BLaER1 (cell line): ENCODE data around the gene MYT1.
A peak's percentile ranks its signal among the peaks of the same experiment; 100 is the strongest.

Experiments used
- H3K27ac ChIP-seq: shearing (Covaris generic); formaldehyde crosslinking; 2 replicates; pipeline ENCODE4 v1.8.1; 2022
- H3K27me3 ChIP-seq: shearing (Covaris generic); formaldehyde crosslinking; 2 replicates; pipeline ENCODE4 v1.8.1; 2022
- H3K36me3 ChIP-seq: shearing (Covaris generic); formaldehyde crosslinking; 2 replicates; pipeline ENCODE4 v1.8.1; 2022
- H3K4me1 ChIP-seq: shearing (Covaris generic); formaldehyde crosslinking; 2 replicates; pipeline ENCODE4 v1.8.1; 2022
- H3K4me2 ChIP-seq: shearing (Covaris generic); formaldehyde crosslinking; 2 replicates; pipeline ENCODE4 v1.8.1; 2022
- H3K4me3 ChIP-seq: shearing (Covaris generic); formaldehyde crosslinking; 2 replicates; pipeline ENCODE4 v1.8.1; 2022
- H3K9ac ChIP-seq: shearing (Covaris generic); formaldehyde crosslinking; 2 replicates; pipeline ENCODE4 v1.8.1; 2022
- H3K9me3 ChIP-seq: shearing (Covaris generic); formaldehyde crosslinking; 2 replicates; pipeline ENCODE4 v1.8.1; 2022
- H4K20me1 ChIP-seq: shearing (Covaris generic); formaldehyde crosslinking; 2 replicates; pipeline ENCODE4 v1.8.1; 2022
- Cebpa-rat ChIP-seq: shearing (Covaris generic); IDR thresholded peaks from 2 replicates; pipeline ENCODE4 v1.8.1; 2022

MYT1 gene

DNA sequence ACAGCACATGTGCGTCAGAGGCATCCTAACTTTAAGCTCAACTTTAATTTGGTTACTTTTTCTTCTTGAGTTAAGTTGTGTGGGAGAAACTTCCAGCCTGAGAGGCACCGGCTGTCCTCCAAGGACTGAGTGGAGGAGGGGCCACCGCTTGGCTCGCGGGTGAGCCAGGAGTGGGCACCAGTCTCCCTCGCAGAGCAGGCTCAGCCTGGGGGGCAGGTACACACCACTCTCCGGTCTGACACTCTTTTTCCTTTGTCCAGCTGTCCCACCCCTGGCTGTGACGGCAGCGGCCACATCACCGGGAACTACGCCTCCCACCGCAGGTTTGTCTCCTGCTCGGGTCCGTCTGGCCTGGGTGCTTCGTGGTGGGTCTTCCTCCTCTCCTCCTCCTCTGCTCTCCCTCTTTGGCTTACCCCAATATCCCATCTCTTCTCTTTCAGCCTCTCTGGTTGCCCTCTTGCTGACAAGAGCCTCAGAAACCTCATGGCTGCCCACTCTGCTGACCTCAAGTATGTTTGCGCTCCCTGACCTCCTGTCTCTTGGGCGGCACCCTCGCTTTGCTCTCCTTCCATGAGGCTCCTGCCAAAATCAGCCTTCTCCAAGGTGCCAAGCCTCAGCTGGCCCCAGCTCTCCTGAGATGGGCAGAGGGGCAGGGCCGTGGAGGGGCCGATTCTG is 58.7 kb downstream of the MYT1 start:
- no peak for TF ChIP-seq Cebpa-rat
- Histone ChIP-seq H3K27ac (no peak overlapping the region), H3K9me3 (no peaks in the 10 kb centered on the region), H3K4me3 (no peak overlapping the region), H3K27me3 (peaks cover 29% of the 10 kb centered on the region), H4K20me1 (no peaks in the 10 kb centered on the region), H3K9ac (peak overlapping the region; percentile 13; the same call in 1 of the 2 replicates), H3K4me2 (peak overlapping the region; percentile 81), H3K4me1 (peaks cover 90% of the 10 kb centered on the region), H3K36me3 (no peaks in the 10 kb centered on the region)

DNA sequence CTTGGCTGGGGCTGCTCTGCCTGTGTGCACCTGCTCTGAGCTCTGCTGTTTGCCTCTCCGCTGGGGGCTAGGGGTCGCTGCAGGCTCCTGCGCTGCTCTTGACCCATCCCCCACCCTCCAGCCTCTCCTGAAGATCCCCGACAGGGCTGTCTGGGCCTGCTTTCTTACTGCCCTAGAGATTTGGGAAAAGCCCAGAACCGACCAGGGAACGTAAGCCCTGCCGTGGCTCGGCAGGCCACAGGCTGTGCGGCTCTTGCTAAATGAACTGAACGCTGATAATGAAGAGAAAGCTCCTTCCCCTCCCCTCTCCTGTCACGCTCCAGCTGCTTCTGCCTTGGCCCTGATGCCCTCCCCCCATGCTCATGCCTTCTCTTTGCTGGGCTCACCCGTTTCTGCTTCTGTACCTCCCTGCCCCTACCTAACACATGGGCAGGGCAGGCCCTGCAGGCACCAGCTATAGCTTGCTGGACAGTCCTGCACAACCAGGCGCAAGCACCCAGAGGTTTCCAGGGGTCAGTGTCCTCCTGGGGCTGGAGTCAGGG is 59.3 kb downstream of the MYT1 start:
- peak overlapping the region; percentile 81 for H3K4me2 ChIP-seq
- H3K27ac ChIP-seq: peak overlapping the region; percentile 50; the same call in 1 of the 2 replicates

DNA sequence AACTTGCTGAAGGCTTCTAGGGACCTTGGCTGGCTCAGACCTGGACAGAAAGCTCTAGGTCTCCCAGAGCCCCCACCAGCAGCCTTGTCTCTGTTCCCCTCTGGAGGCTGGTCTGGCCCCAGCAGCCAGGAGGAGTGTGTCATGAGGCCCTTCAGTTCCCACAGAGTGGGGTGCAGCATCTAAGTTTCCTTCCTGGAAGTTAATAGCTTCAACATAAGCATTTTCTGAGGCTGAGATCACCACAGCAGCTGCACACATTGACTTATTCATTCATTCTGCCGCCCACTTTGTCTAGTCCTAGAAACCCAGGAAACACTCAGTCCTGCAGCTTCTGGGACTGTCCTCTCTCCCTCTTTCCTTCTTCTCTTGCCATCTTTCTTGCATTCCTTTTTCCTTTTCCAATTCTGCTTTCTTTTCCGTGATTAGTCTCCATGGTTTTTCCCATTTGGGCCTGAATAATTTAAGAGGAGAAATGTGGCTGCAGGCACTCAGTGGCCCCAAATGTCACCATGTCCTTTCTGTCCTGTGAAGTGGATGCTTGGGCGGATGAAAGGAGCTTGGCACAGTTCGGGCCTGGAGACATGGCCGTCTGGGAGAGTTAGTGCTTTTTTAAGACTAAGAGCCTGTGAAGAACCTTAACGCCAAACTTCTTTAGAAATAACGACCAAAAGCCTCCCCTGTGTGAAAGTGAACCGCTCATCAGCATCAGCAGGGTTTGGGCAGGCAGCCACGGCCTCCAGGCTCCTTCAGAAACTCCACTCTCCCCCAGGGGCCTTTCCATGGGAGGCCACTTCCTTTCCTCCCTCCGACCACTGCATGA is 60.3 kb downstream of the MYT1 start:
- TF ChIP-seq Cebpa-rat: no peak
- no peaks in the 10 kb centered on the region for H3K36me3 ChIP-seq
- no peak overlapping the region for H3K9ac ChIP-seq
- H3K9me3 ChIP-seq: no peaks in the 10 kb centered on the region
- H3K27me3 ChIP-seq: peaks cover 36% of the 10 kb centered on the region
- H3K4me2 ChIP-seq: peak overlapping the region; percentile 81
- H3K4me3 ChIP-seq: no peak overlapping the region
- H3K4me1 ChIP-seq: peaks cover 75% of the 10 kb centered on the region
- H3K27ac ChIP-seq: peak overlapping the region; percentile 50; the same call in 1 of the 2 replicates
- H4K20me1 ChIP-seq: no peaks in the 10 kb centered on the region

More for the DNA sequence above, 59.3 kb downstream of the MYT1 start:
- Histone ChIP-seq H3K9me3 (no peaks in the 10 kb centered on the region), H3K4me3 (no peak overlapping the region), H4K20me1 (no peaks in the 10 kb centered on the region), H3K9ac (peak overlapping the region; percentile 13; the same call in 1 of the 2 replicates), H3K27me3 (peaks cover 35% of the 10 kb centered on the region), H3K4me1 (peaks cover 85% of the 10 kb centered on the region), H3K36me3 (no peaks in the 10 kb centered on the region)
- TF ChIP-seq Cebpa-rat: no peak

- no peaks in the 10 kb centered on the region for H3K9me3 ChIP-seq
- H4K20me1 ChIP-seq: no peaks in the 10 kb centered on the region
- TF ChIP-seq Cebpa-rat: no peak
- no peaks in the 10 kb centered on the region for H3K36me3 ChIP-seq
- peaks cover 69% of the 10 kb centered on the region for H3K4me1 ChIP-seq
- H3K27ac ChIP-seq: no peak overlapping the region
- H3K9ac ChIP-seq: no peak overlapping the region
- no peak overlapping the region for H3K4me3 ChIP-seq
- peaks cover 36% of the 10 kb centered on the region for H3K27me3 ChIP-seq
- peak overlapping the region; percentile 81 for H3K4me2 ChIP-seq
These were observed 60.9 kb downstream of the MYT1 start for GRCh38 chr20:64225171-64225595.

DNA sequence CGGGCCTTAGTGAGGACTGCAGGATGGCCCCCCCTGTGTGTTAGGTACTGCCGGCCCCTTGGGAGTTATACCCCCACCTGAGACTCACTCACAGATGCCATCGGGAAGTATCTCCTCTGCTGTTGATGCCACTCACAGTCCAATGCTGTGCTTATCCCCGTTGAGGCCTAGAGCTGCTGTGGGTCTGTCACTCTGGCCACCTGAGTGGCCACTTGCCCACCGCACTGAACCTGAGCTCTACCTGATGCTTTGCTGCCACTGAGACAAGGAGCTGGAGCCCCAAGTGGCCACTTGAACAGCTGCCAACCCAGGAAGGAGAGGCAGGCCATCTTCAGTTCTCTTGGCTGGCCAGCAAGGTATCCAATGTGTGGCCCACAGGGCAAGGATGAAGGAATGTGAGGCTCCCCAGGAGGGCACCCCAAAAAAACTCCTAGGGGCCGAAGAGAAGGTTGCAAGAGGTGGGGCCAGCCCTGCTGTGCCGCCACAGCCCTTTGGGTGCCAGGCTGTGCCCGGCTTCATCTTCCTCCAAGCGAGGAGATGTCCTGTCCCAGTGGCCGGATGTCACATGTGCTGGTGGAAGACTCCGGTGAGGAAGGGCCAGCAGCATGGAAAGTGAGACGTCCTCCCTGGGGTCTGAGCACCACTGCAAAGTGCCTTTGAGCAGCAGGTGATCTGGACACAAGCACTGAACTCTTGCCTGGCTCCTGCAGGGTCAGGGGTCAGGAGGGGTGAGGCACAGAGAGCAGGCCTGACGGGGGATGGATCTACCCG is 61.8 kb downstream of the MYT1 start:
- Histone ChIP-seq H4K20me1 (no peaks in the 10 kb centered on the region), H3K27me3 (peaks cover 36% of the 10 kb centered on the region), H3K36me3 (no peaks in the 10 kb centered on the region), H3K4me3 (no peak overlapping the region), H3K4me2 (peak overlapping the region; percentile 81), H3K9me3 (no peaks in the 10 kb centered on the region), H3K4me1 (peaks cover 66% of the 10 kb centered on the region), H3K27ac (no peak overlapping the region), H3K9ac (no peak overlapping the region)
- TF ChIP-seq Cebpa-rat: no peak

DNA sequence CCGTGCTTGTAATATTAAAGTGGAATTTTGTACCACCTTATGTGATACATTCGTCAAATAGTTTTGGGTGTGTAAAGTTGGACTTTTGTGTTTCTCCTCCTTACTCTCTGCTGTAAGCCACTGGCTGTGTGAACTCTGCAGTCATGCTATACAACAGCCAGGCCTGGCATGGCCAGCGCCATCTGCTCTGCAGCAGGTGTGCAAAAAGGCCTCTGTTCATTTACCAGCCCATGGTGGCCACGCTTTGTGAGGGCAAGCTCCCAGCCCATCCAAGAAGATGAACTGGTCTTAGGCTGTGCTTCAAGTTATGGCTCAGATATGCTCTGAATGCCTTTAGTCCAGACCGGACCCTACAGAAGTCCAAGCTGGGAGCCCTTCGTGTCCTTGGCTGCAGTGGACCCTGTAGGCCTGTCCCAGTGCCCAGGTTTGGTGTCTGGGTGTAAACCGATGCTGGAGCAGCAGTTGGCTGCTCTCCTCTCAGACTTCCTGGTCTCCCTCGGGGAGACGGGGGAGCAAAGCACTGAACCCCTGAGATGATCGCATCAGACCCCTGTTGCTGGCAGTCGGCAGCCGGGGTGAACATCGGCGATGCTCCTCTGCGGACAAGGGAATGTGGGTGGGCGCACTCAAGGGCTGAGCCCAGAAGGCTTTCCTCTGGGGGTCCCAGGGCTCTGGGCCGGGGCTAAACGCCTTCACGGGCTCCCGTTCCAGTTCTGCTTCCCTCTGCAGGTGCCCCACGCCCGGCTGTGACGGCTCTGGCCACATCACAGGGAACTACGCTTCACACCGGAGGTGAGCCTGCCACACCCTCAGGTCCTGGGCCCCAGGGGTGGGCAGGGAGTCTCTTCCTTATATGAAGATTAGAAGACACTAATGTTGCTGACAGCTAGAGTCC is 62.7 kb downstream of the MYT1 start:
- Histone ChIP-seq H4K20me1 (no peaks in the 10 kb centered on the region), H3K4me2 (peak overlapping the region; percentile 72), H3K4me3 (no peak overlapping the region), H3K36me3 (no peaks in the 10 kb centered on the region), H3K9ac (no peak overlapping the region), H3K27ac (no peak overlapping the region), H3K4me1 (peaks cover 57% of the 10 kb centered on the region), H3K9me3 (no peaks in the 10 kb centered on the region), H3K27me3 (peaks cover 36% of the 10 kb centered on the region)
- no peak for TF ChIP-seq Cebpa-rat

DNA sequence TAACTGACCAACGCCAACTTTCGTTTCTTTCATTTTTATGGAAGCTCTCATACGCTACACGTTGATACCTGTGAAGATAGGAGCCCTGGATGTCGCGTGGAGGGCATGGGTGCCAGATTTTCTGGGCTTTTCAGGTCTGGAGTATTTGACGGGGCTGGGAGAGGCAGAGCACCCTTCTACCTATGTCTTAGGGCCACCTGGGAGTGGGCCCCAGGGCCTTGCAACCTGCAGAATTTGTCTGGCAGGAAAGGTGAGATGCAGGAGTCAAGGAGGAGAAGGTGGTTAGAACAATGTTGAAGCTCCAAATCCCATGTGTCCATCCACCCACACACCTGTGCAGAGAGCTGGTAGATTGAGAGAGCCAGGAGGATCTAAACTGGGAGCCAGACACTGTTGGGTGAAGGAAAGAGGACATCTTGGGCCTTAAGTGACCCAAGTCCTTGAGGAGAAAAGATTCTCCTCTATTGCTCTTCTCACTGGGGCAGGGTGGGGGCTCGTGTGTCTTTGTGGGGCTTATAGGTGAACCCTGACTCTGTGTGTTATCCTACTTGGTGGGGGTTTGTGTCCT is 63.9 kb downstream of the MYT1 start:
- no peak overlapping the region for H3K4me3 ChIP-seq
- H3K9me3 ChIP-seq: no peaks in the 10 kb centered on the region
- H3K36me3 ChIP-seq: no peaks in the 10 kb centered on the region
- no peak for TF ChIP-seq Cebpa-rat
- no peak overlapping the region for H3K9ac ChIP-seq
- no peak overlapping the region for H3K27ac ChIP-seq
- peaks cover 44% of the 10 kb centered on the region for H3K4me1 ChIP-seq
- no peaks in the 10 kb centered on the region for H4K20me1 ChIP-seq
- no peak overlapping the region for H3K4me2 ChIP-seq
- peaks cover 36% of the 10 kb centered on the region for H3K27me3 ChIP-seq

- TF ChIP-seq Cebpa-rat: no peak
- peaks cover 37% of the 10 kb centered on the region for H3K4me1 ChIP-seq
- no peaks in the 10 kb centered on the region for H3K36me3 ChIP-seq
- no peaks in the 10 kb centered on the region for H3K9me3 ChIP-seq
- H3K4me2 ChIP-seq: no peak overlapping the region
- H4K20me1 ChIP-seq: no peaks in the 10 kb centered on the region
- H3K4me3 ChIP-seq: no peak overlapping the region
- H3K27me3 ChIP-seq: peaks cover 36% of the 10 kb centered on the region
- H3K9ac ChIP-seq: no peak overlapping the region
- no peak overlapping the region for H3K27ac ChIP-seq
These were observed 64.7 kb downstream of the MYT1 start for GRCh38 chr20:64228751-64229506.
